Activated naive CD4-positive, alpha-beta T cell treated with anti-CD3 and anti-CD28 coated beads, Interleukin-2, amount 50 U/mL, for 16 hours (primary cell): ENCODE measurements around the gene NHLRC4.

ENCODE experiments used
- DNase-seq: peaks from one replicate; pipeline ENCODE4 v3.0.0-alpha.2; 2020

NHLRC4 gene, protein sequence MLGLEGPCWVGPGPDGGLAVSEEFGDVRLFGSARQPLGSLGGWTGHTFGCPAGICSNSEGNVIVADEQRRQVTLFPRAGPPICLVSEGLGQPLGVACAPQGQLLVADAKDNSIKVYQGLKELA

GRCh38 chr16:566475-567372 is at the start of gene NHLRC4:
Gene NHLRC4, plus strand, starts transcription at chr16:567005. Its CDS starts 1,043 bp downstream, at chr16:568048.
- peak; percentile 43 for DNase-seq

GRCh38 chr16:518858-519257 is 47.9 kb upstream of the NHLRC4 start:
- no peak for DNase-seq

GRCh38 chr16:519425-519824 is 47.4 kb upstream of the NHLRC4 start:
- no peak for DNase-seq

GRCh38 chr16:519841-520687 is 46.7 kb upstream of the NHLRC4 start:
- no peak for DNase-seq

DNA sequence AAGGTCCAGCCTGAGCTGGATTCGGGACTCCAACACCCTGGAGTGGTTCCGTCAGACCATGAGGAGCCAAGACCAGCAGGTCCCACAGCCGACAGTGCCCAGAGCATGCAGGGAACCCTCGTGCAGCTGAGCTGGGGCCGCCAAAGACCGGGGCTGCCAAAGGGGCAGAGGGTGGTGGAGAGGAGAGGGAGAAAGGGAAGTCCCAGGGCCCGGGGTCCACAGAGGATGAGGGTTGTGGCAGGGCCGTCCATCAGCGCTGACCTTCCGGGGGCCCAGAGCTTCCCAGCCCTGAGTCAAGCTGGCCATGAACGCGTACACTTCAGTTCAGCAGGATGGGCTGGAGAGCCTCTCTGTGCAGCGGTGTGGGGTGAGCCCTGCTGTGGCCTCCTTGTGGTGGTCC is 46.0 kb upstream of the NHLRC4 start:
- DNase-seq, result no peak

- no peak for DNase-seq
These were observed 45.2 kb upstream of the NHLRC4 start for GRCh38 chr16:521381-522210.

DNA sequence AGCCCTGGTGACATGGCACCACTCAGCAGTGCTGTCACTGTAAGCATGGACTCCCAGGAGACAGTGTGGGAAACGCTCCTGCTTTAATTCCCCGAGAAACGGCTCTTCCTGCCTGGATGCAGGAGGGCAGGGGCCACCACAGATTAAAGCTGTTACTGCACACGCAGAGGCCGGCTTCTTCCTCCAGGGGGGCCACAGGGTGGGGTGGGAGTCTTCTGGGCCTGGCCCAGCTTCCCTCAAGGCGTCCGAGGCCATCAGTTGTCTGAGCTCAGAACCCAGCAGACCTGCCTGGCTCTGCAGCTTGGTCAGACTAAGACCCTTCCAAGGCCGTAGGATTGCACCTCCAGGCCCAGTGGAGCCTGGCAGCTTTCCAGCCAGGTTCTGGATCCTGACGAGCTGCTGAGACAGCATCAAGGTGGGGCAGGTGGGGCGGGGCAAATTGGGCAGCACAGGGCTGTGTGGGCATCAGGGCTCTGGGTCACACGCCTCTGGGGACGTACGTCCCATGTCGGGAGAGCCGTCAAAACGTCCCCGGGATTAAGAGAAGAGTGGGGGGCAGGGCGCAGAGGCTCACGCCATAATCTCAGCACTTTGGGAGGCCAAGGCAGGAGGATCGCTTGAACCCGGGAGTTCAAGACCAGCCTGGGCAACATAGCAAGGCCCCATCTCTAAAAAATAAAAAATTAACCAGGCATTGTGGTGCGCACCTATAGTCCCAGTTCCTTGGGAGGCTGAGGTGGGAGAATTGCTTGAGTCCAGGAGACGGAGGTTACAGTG is 44.3 kb upstream of the NHLRC4 start:
- DNase-seq, result no peak

DNA sequence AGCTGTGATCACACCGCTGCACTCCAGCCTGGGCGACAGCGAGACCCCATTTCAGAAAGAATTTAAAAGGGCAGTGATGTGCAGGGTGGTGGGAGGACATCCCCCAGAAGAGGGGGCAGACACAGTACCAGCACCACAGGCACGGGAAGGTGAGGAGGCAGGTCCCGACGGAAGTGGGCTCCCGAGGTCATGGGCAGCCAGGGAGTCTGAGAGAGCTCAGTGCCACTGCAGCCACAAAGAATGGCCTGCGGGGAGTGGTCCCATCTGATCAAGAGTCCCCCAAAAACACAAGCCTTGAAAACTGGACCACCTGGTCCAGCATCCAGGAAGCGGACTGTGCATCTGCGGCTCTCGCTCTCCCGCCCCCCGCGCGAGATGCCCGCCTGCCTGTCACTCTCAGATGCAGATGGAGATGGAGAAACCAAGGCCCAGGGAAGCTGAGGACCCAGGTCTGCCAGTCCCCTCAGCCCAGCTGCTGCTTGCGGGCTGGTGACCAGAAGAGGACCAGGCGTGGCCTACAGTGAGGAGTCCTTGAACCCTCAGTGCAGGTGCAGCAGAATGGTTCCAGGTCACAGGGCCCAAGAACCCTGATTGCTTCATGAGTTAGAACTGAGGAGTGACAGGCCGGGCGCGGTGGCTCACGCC is 43.6 kb upstream of the NHLRC4 start:
- DNase-seq, result no peak

GRCh38 chr16:524274-525040 is 42.3 kb upstream of the NHLRC4 start:
- no peak for DNase-seq

DNA sequence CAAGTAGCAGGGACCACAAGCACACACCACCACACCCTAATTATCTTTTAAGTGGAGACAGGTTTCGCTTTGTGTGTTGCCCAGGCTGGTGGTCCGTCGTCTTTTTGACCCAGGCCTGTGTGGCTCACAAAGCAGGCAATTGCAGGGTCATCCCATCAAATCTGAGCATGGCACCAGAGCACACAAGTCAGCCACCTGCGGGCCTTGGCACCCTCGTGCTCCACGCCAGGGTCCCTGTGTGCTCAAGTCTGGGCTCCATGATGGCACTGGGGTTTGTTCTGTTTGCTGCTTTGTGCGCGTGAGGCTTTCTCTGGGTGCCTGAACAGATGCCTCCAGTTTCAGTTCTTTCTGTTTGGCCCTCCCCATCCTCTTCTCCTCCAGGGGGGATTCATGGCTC is 41.7 kb upstream of the NHLRC4 start:
- peak; percentile 35 for DNase-seq

- DNase-seq, result peak; percentile 79
These were observed 41.2 kb upstream of the NHLRC4 start for GRCh38 chr16:525520-526180.

GRCh38 chr16:526181-527014 is 40.4 kb upstream of the NHLRC4 start:
- DNase-seq, result peak; percentile 29

- DNase-seq, result peak; percentile 84
These were observed 39.5 kb upstream of the NHLRC4 start, which contains the start of gene CAPN15 for GRCh38 chr16:527015-527903. Gene CAPN15, plus strand, starts transcription at chr16:527712. Its CDS starts 19,127 bp downstream, at chr16:546839.

- DNase-seq, result peak; percentile 28
These were observed 38.4 kb upstream of the NHLRC4 start for GRCh38 chr16:528111-529011.

GRCh38 chr16:529012-529575 is 37.7 kb upstream of the NHLRC4 start:
- no peak for DNase-seq

DNA sequence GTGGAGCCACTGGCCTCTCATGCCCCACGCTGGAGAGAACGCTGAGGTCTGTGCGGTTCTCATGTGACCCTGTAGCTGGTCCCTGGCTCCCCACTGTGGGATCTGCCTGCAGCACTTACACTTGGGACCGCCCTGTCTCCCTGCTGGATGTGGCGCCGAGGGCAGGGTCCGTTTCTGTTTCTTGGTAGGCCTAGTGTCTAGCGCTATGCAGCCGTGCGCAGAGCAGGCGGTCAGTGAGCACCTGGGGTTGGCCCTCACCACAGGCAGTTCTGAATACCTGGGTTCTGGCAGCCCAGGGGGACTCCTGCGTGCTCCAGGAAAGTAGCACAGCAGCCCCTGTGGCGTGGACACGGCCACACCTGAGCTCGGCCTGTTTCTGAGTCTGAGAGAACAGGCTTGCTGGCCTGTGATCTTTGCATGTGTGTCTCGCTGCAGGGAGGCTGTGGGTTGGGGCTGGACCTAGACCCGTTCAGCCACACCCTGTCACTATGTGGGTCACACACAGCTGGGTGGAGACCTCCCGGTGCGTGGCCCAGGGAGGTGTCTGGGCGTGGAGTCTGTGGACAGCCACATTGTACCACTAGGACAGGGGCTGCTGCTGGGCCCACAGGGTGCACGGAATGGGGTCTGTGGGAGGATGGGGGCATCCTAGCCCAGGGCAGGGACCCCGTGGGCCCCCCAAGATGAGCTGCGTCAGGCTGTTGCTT is 36.5 kb upstream of the NHLRC4 start:
- DNase-seq, result no peak
